Measurements from ENCODE around the gene HEPN1. TPM values are rescaled to one million over a fixed set of nuclear protein-coding genes. Genes with fewer than 3 reads are reported as not detected.

The HEPN1 gene
- total and polyA plus RNA-seq, 2 experiments from 2014 or later, result not detected

- Histone ChIP-seq H2AFZ (no peak overlapping the region), H3K79me2 (replicated peaks; ENCODE audit: insufficient read depth) (no peaks in the 10 kb centered on the region), H3K27ac (ENCODE audit: low read depth) (no peak overlapping the region), H4K20me1 (replicated peaks; ENCODE audit: insufficient read depth) (peaks cover 20% of the 10 kb centered on the region), H3K4me1 (ENCODE audit: insufficient read depth) (peaks cover 11% of the 10 kb centered on the region; the same call in 1 of the 2 replicates), H3K9me2 (ENCODE audit: insufficient read depth) (no peaks in the 10 kb centered on the region), H3K36me3 (ENCODE audit: insufficient read depth) (no peaks in the 10 kb centered on the region), H3F3A (replicated peaks; ENCODE audit: low read depth) (no peaks in the 10 kb centered on the region), H3K4me2 (peak overlapping the region; percentile 60; the same call in 1 of the 2 replicates), H3K4me3 (peak overlapping the region; percentile 38; the same call in 1 of the 2 replicates), H3K27me3 (ENCODE audit: insufficient read depth) (peaks cover 100% of the 10 kb centered on the region)
- ATAC-seq, result no peak
- Mint-ChIP-seq H3K4me1 (peaks cover 28% of the 10 kb centered on the region), H3K27ac (no peak overlapping the region), H3K36me3 (ENCODE audit: low read depth) (no peaks in the 10 kb centered on the region), H3K27me3 (ENCODE audit: insufficient read depth, low read depth, poor library complexity) (peaks cover 99% of the 10 kb centered on the region), H3K9me3 (no peaks in the 10 kb centered on the region; the same call in 2 of the 3 replicates), H3K4me3 (peak overlapping the region; percentile 54)
- TF ChIP-seq, protein P1, sequence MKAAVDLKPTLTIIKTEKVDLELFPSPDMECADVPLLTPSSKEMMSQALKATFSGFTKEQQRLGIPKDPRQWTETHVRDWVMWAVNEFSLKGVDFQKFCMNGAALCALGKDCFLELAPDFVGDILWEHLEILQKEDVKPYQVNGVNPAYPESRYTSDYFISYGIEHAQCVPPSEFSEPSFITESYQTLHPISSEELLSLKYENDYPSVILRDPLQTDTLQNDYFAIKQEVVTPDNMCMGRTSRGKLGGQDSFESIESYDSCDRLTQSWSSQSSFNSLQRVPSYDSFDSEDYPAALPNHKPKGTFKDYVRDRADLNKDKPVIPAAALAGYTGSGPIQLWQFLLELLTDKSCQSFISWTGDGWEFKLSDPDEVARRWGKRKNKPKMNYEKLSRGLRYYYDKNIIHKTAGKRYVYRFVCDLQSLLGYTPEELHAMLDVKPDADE (IDR thresholded peaks at IDR 0.05), result no peak
- TF ChIP-seq ZNF331 (CRISPR knock-in tag; IDR thresholded peaks at IDR 0.05; ENCODE audit: low read depth), result no peak
- TF ChIP-seq, protein P2, sequence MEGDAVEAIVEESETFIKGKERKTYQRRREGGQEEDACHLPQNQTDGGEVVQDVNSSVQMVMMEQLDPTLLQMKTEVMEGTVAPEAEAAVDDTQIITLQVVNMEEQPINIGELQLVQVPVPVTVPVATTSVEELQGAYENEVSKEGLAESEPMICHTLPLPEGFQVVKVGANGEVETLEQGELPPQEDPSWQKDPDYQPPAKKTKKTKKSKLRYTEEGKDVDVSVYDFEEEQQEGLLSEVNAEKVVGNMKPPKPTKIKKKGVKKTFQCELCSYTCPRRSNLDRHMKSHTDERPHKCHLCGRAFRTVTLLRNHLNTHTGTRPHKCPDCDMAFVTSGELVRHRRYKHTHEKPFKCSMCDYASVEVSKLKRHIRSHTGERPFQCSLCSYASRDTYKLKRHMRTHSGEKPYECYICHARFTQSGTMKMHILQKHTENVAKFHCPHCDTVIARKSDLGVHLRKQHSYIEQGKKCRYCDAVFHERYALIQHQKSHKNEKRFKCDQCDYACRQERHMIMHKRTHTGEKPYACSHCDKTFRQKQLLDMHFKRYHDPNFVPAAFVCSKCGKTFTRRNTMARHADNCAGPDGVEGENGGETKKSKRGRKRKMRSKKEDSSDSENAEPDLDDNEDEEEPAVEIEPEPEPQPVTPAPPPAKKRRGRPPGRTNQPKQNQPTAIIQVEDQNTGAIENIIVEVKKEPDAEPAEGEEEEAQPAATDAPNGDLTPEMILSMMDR (conservative IDR thresholded peaks at IDR 0.05; ENCODE audit: low read depth in 2 of 2), result no peak
- TF ChIP-seq EZH2 (IDR thresholded peaks at IDR 0.05; ENCODE audit: low read depth, unreplicated experiment), result no peak
- TF ChIP-seq JUNB (IDR thresholded peaks at IDR 0.05; ENCODE audit: unreplicated experiment), result no peak
- TF ChIP-seq REST (IDR thresholded peaks at IDR 0.05; ENCODE audit: unreplicated experiment), result no peak
- no peak for TF ChIP-seq ZNF462 (CRISPR knock-in tag; IDR thresholded peaks at IDR 0.05)
- no peak for TF ChIP-seq POLR2AphosphoS5 (IDR thresholded peaks at IDR 0.05; ENCODE audit: low read depth)
- no peak for TF ChIP-seq NANOG (IDR thresholded peaks at IDR 0.05; ENCODE audit: borderline replicate concordance)
- no peak for TF ChIP-seq EZH2phosphoT487 (IDR thresholded peaks at IDR 0.05; ENCODE audit: unreplicated experiment)
- TF ChIP-seq STAT1 (IDR thresholded peaks at IDR 0.05; ENCODE audit: unreplicated experiment), result no peak
- no peak for DNase-seq (ENCODE audit: low spot score)
Observed at GRCh38 chr11:124869331-124869730, 49.7 kb upstream of the HEPN1 start.

Data from GM23338 (cell line).